Naive thymus-derived CD4-positive, alpha-beta T cell (primary cell): Measurements from ENCODE around the gene ZW10. TPM values are rescaled to one million over a fixed set of nuclear protein-coding genes. Genes with fewer than 3 reads are reported as not detected.

Experiments
- polyA plus RNA-seq, 2 donors: library from polyadenylated mRNA; unstranded; fragments of 300-500 nt; fragmentation: Illumina TruSeq; gene quantifications; one replicate each; pipeline ENCODE4 v1.2.3, GENCODE V29; 2021
- total RNA-seq, 6 experiments: library from RNA in 5 of 6; stranded (reverse) in 5 of 6; gene quantifications; 1 replicate in 5 of 6; 2 replicates in 1 of 6; pipeline ENCODE4 v1.2.3 and lab custom pipeline; 2021 to 2026

The ZW10 gene
- total and polyA plus RNA-seq, 7 experiments from 2014 or later = 5.0 to 21.2 (median 10.6) TPM

Other genes starting within 250 kb of the ZW10 start
- gene TMPRSS5, start 67.4 kb downstream of the ZW10 start, total RNA-seq = 1 to 10 TPM in 2 of 5 experiments, under 1 TPM in 3; 0.50 to 1.5 (median 0.97) TPM
- gene TMPRSS5, start 67.4 kb downstream of the ZW10 start, polyA plus RNA-seq = not detected
- not detected for gene CLDN25, start 6.1 kb upstream of the ZW10 start, total RNA-seq
- gene CLDN25, start 6.1 kb upstream of the ZW10 start, polyA plus RNA-seq = not detected
- gene USP28, start 101.9 kb upstream of the ZW10 start, total RNA-seq = 10 to 100 TPM; 12.0 to 50.3 (median 19.0) TPM
- gene USP28, start 101.9 kb upstream of the ZW10 start, polyA plus RNA-seq = 10 to 100 TPM; 14.6 to 25.8 TPM
- gene HTR3B, start 131.1 kb upstream of the ZW10 start, total RNA-seq = not detected
- not detected for gene HTR3B, start 131.1 kb upstream of the ZW10 start, polyA plus RNA-seq
- gene HTR3A, start 201.4 kb upstream of the ZW10 start, total RNA-seq = not detected
- gene HTR3A, start 201.4 kb upstream of the ZW10 start, polyA plus RNA-seq = not detected